Measurements from ENCODE around the gene JTB.
"Not testable (repeated sequence)": the region's sequence is repeated elsewhere in the genome, so short reads cannot be mapped to it uniquely, and the experiment has no call there.

The JTB gene

DNA sequence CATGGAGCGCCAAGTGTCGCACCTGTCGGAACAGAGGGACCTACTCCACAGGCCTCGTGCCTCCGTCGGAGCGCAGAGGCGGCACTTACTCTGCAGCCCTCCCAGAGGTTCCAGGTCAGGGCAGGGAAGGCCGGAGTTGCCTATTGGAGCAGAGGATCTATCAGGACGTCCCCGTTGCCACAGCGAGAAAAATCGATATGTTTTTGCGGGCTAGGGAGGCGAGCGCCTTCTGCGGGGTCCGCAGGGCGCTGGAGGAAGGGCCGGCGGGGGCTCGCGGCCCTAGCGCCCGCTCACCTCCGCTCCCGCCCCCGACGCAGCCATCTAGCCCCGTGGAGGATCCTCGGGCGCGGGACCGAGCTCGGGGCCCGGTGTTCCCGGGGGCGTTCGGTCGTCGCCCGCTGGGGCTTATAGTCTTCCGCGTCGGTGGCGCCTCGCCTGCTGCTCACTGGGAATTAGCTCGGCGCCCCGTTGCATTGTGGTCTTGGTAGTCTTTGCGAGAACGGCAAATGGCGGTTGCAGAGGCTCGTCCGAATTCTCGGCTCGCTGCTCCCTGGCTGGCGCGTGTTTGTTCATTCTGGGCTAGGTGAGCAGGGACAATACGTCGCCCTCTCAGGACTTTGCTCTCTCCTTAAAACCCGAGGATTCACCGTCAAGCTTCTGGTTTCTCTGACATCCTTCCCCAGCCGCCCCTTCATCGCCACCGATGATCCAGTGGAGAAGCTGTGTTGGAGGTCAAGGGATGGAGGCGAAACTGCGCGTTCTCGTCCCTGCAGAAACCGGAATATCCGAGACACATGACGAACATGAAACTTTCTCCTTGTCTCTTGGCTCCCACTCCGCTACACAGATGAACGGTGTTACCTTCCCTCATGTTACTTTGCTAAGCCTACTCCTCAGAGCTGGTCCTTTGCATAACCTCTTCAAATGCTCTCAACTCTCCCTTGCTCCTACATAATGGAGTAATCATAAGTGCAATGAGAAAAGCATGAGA, at the start of gene JTB:
TSS of gene JTB (minus strand) at position 425 of the 991 bp plus-strand sequence. CDS start at position 3, 422 bp downstream.
- peak; percentile 86 for DNase-seq

DNA sequence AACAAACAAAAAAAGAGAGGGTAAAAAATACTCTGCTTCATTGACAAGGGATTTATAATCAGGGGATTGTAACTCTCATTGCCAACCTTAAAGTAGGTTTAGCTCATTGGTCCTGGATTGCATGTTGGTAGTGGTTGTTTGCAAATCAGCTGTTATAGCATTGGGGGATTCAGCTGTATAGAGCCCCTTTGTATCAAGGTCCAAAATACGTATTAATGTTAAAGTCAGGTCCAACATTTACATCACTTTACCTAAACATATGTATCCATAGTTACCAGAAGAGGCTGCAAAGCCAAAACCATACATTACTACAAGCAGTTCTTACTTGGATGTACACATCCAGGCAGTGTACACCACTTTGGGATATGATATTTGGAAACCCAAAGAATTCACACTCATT, 42.5 kb upstream of the JTB start:
- DNase-seq: no peak

DNA sequence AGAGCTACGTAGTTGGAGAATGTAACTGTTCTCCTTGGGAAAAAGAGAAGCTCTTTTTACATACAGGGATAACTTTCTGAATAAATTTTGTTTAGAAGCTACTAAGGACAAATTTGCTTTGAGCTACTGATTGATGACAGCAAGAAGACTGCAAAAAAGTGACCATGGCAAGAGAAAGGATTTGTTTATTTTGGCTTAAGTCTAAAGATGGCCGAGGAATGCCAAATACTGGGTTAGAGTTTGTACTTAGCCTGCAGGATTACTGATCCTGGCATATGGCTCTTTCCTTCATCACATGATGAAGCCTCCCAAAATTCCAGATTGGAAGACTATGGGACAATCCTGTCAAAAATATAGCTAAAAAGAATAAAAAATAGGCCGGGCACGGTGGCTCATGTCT, 41.8 kb upstream of the JTB start:
- no peak for DNase-seq

DNA sequence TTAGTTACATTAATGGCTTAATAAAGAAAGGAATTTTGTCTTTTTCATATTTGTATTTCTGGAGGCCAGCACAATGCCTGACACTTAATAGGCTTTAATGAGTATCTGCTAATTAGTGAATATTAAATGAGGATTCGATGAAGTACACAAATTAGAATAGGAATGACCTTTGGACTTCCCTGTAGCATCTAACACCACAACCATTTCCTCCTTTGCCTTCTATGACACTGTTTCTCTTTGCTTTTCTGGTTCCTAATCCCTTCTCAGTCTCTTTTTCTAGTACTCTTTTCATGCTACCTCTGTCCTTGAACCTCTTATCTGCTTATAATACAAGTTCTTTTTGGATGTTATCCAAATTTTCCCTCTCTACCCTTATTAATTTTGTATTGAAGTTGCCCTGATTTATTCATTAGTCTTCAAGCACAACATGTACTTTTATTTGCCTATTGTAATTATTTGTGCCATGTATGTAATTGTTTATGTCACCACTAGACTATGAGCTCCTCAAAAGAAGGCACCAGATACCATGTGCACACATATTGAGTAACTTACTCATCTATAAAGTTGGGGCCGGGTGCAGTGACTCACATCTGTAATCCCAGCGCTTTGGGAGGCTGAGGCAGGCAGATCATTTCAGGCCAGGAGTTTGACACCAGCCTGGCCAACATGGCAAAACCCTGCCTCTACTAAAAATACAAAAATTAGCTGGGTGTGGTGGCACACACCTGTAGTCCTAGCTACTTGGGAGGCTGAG, 36.9 kb upstream of the JTB start:
- no peak for DNase-seq

DNA sequence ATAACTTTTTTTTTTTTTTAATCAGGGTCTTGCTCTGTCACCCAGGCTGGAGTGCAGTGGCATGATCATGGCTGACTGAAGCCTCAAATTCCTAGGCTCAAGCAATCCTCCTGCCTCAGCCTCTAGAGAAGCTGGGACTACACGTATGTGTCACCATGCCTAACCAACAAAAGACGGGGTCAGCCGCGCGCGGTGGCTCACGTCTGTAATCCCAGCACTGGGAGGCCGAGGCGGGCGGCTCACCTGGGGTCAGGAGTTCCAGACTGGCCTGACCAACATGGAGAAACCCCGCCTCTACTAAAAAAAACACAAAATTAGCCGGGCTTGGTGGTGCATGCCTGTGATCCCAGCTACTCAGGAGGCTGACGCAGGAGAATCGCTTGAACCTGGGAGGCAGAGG, 35.1 kb upstream of the JTB start:
- DNase-seq: not testable (repeated sequence)

DNA sequence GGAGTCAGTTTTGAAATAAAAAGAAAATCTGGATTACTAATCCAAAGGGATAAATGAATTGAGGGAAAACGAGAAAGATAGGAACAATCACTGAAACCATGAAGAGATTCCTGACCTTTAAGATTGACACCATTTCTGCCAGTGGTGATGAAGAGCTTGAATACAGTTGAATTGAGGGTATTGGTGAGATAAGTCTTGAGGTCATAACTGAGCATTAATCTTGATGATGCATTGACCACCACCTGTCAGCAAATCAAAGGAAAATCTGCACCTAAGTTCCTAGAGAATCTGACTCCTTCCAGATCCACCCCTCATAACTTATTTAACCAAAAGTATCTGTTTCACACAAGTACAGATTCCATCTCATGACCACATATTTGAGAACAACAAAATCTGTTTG, 34.7 kb upstream of the JTB start:
- DNase-seq: no peak

DNA sequence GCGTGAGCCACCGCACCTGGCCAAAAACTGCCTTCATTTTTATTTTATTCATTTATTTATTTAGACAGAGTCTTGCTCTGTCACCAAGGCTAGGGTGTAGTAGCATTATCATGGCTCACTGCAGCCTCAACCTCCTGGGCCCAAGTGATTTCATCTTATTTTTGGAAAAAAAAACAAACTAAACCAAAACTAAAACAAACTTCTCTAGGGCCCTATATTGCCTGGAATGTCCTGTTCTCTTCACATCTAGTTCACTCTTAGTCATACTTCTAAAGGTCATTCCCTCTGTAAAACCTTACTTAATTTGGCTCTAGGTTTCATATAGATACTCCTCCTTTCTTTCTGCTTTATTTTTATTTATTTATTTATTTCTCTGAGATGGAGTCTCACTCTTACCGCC, 28.7 kb upstream of the JTB start:
- no peak for DNase-seq

DNA sequence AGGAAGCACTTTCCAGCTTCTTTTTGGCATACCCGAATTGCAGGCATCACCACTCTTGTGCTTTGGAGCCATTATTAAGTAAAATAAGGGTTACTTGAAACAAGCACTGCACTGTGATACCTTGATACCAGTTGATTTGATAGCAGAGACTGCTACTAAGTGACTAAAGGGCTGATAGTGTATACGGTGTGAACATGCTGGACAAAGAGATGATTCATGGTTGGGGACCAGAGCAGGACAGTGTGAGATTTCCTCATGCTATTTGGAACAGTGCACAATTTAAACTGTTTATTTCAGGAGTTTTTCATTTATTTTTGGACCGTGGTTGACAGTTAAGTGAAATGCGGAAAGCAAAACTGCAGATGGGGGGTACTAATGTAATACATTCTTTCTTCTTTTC, 22.9 kb upstream of the JTB start:
- no peak for DNase-seq

DNA sequence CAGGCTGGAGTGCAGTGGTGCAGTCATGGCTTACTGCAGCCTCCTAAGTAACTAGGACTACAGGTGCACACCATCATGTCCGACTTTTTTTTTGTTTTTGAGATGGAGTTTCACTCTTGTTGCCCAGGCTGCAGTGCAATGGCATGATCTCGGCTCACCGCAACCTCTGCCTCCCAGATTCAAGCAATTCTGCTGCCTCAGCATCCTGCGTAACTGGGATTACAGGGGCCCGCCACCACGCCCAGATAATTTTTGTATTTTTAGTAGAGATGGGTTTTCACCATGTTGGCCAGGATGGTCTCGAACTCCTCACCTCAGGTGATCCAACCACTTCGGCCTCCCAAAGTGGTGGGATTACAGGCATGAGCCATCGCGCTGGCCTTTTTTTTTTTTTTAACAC, 19.4 kb upstream of the JTB start:
- DNase-seq: not testable (repeated sequence)

DNA sequence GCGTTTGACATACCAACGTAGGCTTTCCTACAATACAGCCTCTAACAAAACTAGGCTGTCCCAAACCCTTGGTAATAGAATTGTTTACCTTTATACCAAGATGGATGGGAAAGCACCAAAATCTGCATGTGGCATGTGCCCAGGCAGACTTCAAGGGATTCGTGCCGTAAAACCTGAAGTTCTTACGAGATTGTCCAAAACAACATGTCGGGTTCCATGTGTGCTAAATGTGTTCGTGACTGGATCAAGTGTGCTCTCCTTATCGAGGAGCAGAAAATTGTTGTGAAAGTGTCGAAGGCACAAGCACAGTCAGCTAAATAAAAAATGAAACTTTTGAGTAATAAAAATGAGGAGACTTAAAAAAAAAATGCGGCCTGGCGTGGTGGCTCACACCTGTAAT, 18.2 kb upstream of the JTB start:
- DNase-seq: no peak

DNA sequence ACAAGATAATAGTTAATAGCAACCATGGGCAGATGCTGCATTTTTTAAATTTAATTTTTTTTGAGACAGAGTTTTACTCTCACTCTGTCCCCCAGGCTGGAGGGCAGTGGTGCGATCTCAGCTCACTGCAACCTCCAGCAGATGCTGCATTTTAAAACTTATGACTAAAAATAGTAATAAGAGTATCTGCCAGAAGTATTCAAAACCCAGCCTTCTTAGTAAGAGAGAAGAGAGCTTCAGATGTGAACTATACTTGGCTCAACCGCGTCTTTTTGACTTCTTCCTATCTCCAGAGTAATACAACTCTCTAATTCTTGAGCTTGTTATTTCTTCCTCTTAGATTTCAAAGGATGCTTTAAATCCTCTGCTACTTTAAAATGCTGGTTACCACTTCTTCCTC, 17.7 kb upstream of the JTB start:
- no peak for DNase-seq

DNA sequence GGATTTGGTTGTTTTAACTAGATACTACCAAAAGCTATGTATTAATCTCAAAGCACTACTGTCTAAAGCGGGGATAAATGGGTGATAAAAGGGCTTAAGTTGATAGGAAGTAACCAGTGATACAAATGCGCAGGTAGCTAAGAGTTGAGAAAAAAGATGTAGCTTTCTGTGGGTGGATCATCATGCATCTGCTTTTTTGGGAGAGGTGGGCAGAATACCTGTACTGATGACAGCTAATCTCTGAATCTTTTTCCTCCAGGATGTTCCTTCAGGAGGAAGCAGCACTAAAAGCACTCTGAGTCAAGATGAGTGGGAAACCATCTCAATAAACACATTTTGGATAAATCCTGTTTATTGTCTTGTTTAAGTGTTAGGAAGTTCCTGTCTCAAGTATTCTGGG, 14.3 kb upstream of the JTB start:
- no peak for DNase-seq

DNA sequence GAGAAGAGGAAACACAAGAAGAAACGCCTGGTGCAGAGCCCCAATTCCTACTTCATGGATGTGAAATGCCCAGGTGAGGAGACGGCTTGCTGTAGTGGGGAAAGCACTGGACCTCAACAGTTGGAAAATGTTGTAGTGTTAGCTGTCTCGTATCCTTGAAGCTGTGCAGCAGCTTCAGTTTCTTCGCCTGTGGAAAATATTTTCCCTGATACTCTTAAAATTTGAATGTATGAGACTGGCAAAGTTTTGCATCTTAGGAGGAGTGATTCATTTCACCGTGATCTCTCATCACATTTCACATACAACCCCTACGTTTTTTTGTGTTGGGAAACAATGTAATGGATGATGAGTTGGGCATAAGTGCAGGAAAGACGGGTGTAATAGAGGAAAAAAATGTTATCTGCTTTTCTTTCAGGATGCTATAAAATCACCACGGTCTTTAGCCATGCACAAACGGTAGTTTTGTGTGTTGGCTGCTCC, 13.7 kb upstream of the JTB start:
- no peak for DNase-seq

DNA sequence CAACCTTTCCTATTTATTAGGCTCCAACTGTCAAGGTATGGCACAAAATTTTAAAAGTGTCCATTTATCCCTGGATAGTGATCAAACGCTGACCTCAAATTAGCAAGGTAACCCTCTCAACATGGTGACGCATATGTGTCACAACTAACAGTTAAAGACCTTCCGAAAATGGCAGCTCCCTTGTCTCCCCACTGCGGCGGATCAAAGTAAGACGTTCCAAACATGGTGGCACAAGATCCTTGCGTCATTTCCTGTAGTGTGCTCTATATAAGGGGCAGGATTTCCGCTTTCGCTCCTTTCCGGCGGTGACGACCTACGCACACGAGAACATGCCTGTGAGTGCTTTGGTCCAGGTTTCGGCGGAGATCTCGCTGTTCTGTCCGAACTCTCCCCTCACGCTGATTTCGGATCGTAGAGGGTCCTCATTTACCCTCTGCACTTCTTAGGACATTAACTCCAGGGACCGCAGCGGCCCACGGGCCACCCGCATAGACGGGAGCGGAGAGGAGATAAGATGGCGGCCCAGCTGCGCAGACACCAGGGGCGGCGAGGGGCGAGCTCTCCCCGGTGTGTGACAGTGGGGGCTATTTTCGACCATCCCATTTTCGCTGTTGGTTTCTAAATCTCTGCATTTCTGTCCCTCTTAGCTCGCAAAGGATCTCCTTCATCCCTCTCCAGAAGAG, 13.1 kb upstream of the JTB start, which contains the start of gene RPS27:
TSS of gene RPS27 (plus strand) at position 295 of the 683 bp plus-strand sequence. CDS start at position 330, 35 bp downstream.
- DNase-seq: peak; percentile 96

DNA sequence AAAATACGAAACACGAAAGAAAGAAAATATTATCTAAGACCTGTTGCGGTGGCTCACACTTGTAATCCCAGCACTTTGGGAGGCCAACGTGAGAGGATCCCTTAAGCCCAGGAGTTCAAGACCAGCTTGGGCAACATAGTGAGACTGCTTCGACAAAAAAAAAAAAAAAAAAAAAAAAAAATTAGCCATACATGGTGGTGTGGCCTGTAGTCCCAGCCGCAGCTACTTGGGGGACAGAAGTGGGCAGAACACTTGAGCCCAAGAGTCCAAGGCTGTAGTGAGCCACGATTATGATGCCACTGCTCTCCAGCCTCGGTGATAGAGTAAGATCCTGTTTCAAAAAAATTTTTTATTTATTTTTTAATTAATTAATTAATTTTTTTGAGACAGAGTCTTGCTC, 10.1 kb upstream of the JTB start:
- DNase-seq: no peak

DNA sequence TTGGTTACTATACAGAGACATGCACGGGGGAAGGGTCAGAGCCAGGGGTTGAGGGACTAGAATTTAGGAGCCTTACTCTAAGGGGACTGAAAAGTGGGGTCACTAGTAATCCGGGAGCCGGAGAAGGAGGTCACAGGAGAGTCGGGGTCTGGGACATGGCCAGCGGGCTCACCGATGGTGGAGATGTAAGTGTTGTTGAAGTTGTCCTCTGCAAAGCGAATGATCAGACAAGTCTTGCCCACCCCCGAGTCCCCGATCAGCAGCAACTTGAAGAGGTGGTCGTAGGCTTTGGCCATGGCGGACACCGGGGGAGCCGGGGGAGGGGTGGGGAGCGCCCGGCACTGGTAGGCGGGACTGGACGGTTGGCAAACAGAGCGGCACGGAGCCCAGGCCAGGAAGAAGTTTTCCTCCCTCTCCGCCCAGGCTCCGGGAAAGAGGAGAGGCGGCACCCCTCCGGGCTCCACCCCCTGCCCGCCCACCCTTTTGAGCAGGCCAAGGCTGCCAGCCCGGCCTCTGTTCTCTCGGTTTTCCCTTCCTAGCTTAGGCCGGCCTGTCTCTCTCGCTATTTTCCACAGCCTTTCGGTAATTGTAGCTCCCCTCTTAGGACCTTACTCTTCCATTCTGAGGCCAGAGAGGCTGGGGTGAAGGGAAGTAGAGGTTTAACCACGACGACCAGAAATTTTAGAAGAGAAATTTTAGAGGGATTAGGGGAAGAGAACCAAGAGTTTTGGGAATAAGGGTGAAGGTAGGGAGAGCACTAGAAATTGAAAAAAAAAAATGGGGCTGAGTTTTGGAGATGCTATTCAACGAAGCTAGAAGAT, 8.7 kb upstream of the JTB start, which contains the start of gene RAB13:
TSS of gene RAB13 (minus strand) at position 399 of the 821 bp plus-strand sequence. CDS start at position 296, 103 bp downstream.
- DNase-seq: no peak

DNA sequence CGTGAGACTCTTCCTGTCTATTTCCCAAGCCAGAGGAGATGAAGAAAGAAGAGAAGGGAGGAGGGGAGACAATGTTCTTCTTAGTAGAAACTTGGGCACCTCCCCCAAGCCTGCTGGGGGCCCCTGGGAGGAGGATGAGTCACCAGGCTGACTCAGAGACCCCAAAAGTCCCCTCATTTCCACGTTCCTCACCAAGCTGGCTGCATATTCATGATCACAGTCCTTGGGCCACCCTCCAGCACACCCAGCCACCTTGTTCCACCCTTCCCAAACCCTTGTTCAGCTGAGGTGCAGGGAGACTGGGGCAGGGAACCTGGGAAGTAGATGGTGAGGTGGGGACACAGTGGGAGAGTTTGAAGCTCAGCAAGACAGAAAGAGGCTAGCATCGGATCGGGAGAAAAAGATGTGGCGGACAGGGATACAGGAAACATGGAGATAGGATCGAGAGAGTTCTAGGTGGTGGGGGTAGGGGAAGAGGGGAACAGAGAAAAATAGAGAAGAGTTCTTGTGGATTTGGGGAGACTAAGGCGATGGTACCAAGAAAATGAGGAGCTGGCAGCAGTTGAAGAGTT, 8.0 kb upstream of the JTB start:
- DNase-seq: no peak

DNA sequence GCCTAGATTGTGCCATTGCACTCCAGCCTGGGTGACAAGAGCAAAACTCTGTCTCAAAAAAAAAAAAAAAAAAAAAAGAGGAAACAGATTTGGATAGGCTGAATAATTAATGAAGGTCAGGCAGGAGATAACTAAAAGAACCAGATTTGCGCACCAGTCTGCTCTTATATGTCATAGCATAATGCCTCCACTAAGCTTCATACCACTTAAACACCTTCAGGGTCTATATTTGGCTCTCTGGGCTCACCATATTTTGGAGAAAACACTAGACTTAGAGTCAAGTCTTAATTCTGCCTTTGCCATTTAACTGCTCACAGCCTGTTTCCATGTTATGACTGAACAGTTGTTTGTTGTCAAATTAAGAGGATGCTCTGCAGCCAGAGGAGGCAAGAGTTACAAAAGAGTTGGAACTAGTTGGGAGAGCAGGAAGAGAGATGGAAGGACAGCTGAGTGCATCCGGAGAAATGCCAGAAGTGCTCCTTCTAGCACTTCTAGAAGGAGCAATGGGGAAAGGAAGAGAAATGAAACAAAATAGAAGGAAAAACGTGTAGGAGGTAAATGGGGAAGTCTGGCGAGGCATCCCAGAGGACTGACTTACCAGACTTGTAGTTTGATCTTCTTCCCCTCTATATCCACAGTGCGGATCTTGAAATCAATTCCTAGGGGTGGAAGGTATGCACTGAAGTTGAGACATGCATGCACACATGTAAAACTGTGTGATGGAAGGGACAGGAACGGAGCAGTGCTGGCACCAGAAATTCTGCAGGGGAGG, 6.8 kb upstream of the JTB start:
- DNase-seq: no peak

DNA sequence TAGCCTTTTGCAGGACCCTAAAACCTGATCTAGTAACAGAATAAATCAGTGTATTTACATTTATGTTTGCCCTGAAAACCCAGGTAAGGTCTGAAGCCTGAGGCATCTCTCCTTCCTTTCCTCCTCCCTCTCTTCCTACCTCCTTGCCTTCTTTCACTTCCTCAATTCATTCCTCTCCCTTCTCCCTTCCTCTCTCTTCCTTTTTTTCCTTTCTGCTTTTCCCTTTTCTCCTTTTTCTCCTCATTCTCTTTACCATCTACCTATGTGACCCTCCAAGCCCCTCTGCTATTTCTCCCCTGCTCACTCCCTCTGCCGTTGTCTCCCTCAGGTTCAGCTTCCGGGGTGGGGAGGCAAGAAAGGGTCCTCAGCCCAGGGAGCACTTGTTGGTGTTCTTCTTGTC, 4.3 kb upstream of the JTB start:
- DNase-seq: not testable (repeated sequence)

DNA sequence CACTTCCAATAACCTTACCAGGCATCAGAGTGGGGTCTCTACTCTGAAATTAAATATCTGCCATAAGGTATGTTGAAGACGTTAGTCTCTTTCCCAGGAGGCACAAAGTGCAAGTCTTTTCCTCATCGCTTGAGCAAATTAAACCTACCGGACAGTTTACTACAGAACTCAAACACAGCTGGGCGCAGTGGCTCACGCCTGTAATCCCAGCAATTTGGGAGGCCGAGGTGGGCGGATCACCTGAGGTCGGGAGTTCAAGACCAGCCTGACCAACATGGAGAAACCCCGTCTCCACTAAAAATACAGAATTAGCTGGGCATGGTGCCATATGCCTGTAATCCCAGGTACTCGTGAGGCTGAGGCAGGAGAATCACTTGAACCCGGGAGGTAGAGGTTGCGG, 1.6 kb upstream of the JTB start:
- DNase-seq: not testable (repeated sequence)

Data from CD4-positive, alpha-beta T cell treated with Interleukin-12 subunit alpha and Interleukin-12 subunit beta, for 1 hour (primary cell).